CD4-positive, CD25-positive, alpha-beta regulatory T cell (primary cell): ENCODE measurements around the gene NOD1. TPM values are rescaled to one million over a fixed set of nuclear protein-coding genes. Genes with fewer than 3 reads are reported as not detected.

Source experiments
- ATAC-seq, 2 donors: fragments of 150-1000 bp; cut with Tn5 transposase; one replicate each; pipeline ENCODE4 v1.10.0; 2021; ENCODE audit warnings: low read depth in 2 of 2, moderate number of reproducible peaks in 2 of 2, moderate library complexity in 1 of 2
- DNase-seq, 3 donors: peaks; one replicate each; pipeline versions ENCODE4 v3.0.0 to v3.0.0-alpha.2; 2012 to 2022; ENCODE audit warnings: mixed read lengths in 1 of 3
- H3K27ac ChIP-seq: one replicate; pipeline ENCODE4 v1.7.0; 2013; ENCODE audit warnings: mild to moderate bottlenecking, low read length; ENCODE audit not compliant: insufficient read depth, poor library complexity, severe bottlenecking
- H3K27me3 ChIP-seq: one replicate; pipeline ENCODE4 v1.7.0; 2013; ENCODE audit warnings: low read length; ENCODE audit not compliant: control insufficient read depth, insufficient read depth
- H3K36me3 ChIP-seq: one replicate; pipeline ENCODE4 v1.7.0; 2013; ENCODE audit warnings: mild to moderate bottlenecking, low read length, moderate library complexity; ENCODE audit not compliant: control insufficient read depth, insufficient read depth
- H3K4me1 ChIP-seq: 2 replicates; pipeline ENCODE4 v1.7.0; 2013; ENCODE audit warnings: mild to moderate bottlenecking, low read length; ENCODE audit not compliant: insufficient read depth, control insufficient read depth, poor library complexity, severe bottlenecking
- H3K4me3 ChIP-seq: one replicate; pipeline ENCODE4 v1.7.0; 2013; ENCODE audit warnings: low read depth, mild to moderate bottlenecking, low read length, moderate library complexity
- H3K9me3 ChIP-seq, 2 experiments: 1 replicate in 1 of 2; 2 replicates in 1 of 2; pipeline ENCODE4 v1.7.0; 2013; ENCODE audit warnings: low read length in 2 of 2, mild to moderate bottlenecking in 1 of 2, moderate library complexity in 1 of 2; ENCODE audit not compliant: control insufficient read depth in 2 of 2
- H3K27ac Mint-ChIP-seq, 3 donors: one replicate each; pipeline ENCODE4 v1.8.0; 2020 to 2022; ENCODE audit warnings: mild to moderate bottlenecking in 3 of 3, mixed read lengths in 3 of 3, moderate library complexity in 2 of 3
- H3K27me3 Mint-ChIP-seq: one replicate; pipeline ENCODE4 v1.8.0; 2022; ENCODE audit warnings: mild to moderate bottlenecking, mixed read lengths
- H3K36me3 Mint-ChIP-seq: one replicate; pipeline ENCODE4 v1.8.0; 2020; ENCODE audit warnings: mixed read lengths
- H3K4me1 Mint-ChIP-seq, 4 donors: one replicate each; pipeline ENCODE4 v1.8.0; 2020 to 2022; ENCODE audit warnings: mixed read lengths in 4 of 4, mild to moderate bottlenecking in 1 of 4
- H3K4me3 Mint-ChIP-seq, 4 donors: one replicate each; pipeline ENCODE4 v1.8.0; 2020 to 2022; ENCODE audit warnings: mild to moderate bottlenecking in 4 of 4, mixed read lengths in 4 of 4, moderate library complexity in 3 of 4
- H3K9me3 Mint-ChIP-seq, 7 donors: one replicate each; pipeline ENCODE4 v1.8.0; 2020 to 2022; ENCODE audit warnings: mixed read lengths in 7 of 7, mild to moderate bottlenecking in 3 of 7, moderate library complexity in 2 of 7
- polyA plus RNA-seq, 4 donors: library from polyadenylated mRNA; unstranded; fragments of 300-500 nt; fragmentation: Illumina TruSeq; gene quantifications; one replicate each; pipeline ENCODE4 v1.2.3, GENCODE V29; 2021
- total RNA-seq: library from RNA; stranded (reverse); gene quantifications from one replicate; pipeline ENCODE4 v1.2.3, GENCODE V29; 2022

The NOD1 gene
- total and polyA plus RNA-seq, 5 donors from 2014 or later = 4.8 to 24.8 (median 7.0) TPM

GRCh38 chr7:30436518-30436917 is 42.1 kb downstream of the NOD1 start:
- Histone ChIP-seq H3K9me3 (no peaks in the 10 kb centered on the region), H3K4me3 (no peak overlapping the region), H3K4me1 (no peaks in the 10 kb centered on the region), H3K27ac (no peak overlapping the region), H3K36me3 (peaks cover 47% of the 10 kb centered on the region), H3K27me3 (no peaks in the 10 kb centered on the region)
- Mint-ChIP-seq H3K36me3 (peaks cover 59% of the 10 kb centered on the region), H3K4me1 (peaks cover 3 to 6% (median 4%) of the 10 kb centered on the region in 4 donors), H3K27ac (no peak overlapping the region), H3K4me3 (no peak overlapping the region), H3K9me3 (peaks cover 0 to 1% (median 0%) of the 10 kb centered on the region in 7 donors), H3K27me3 (no peaks in the 10 kb centered on the region)
- ATAC-seq = no peak
- DNase-seq = no peak

GRCh38 chr7:30436046-30436445 is 42.5 kb downstream of the NOD1 start:
- DNase-seq = no peak
- H3K27ac Mint-ChIP-seq = peak overlapping the region in 1 of 3 donors; percentile 8
- H3K9me3 ChIP-seq = no peaks in the 10 kb centered on the region
- H3K36me3 ChIP-seq = peaks cover 47% of the 10 kb centered on the region
- peaks cover 0 to 1% (median 0%) of the 10 kb centered on the region in 7 donors for H3K9me3 Mint-ChIP-seq
- no peaks in the 10 kb centered on the region for H3K27me3 Mint-ChIP-seq
- peaks cover 3 to 6% (median 4%) of the 10 kb centered on the region in 4 donors for H3K4me1 Mint-ChIP-seq
- ATAC-seq = no peak
- no peak overlapping the region for H3K4me3 ChIP-seq
- no peaks in the 10 kb centered on the region for H3K4me1 ChIP-seq
- no peak overlapping the region for H3K27ac ChIP-seq
- H3K4me3 Mint-ChIP-seq = no peak overlapping the region
- no peaks in the 10 kb centered on the region for H3K27me3 ChIP-seq
- peaks cover 62% of the 10 kb centered on the region for H3K36me3 Mint-ChIP-seq

- H3K27me3 Mint-ChIP-seq = no peaks in the 10 kb centered on the region
- H3K9me3 ChIP-seq = no peaks in the 10 kb centered on the region
- H3K36me3 ChIP-seq = peaks cover 57% of the 10 kb centered on the region
- peak overlapping the region in 2 of 3 donors; percentile 12 to 84 for H3K27ac Mint-ChIP-seq
- H3K27ac ChIP-seq = no peak overlapping the region
- H3K4me3 Mint-ChIP-seq = no peak overlapping the region
- H3K4me1 ChIP-seq = no peaks in the 10 kb centered on the region
- no peak for DNase-seq
- peaks cover 0 to 1% (median 0%) of the 10 kb centered on the region in 7 donors for H3K9me3 Mint-ChIP-seq
- H3K27me3 ChIP-seq = no peaks in the 10 kb centered on the region
- peaks cover 3 to 6% (median 4%) of the 10 kb centered on the region in 4 donors for H3K4me1 Mint-ChIP-seq
- peaks cover 68% of the 10 kb centered on the region for H3K36me3 Mint-ChIP-seq
- no peak overlapping the region for H3K4me3 ChIP-seq
- ATAC-seq = no peak
Measured at GRCh38 chr7:30434140-30434799, 44.3 kb downstream of the NOD1 start.

GRCh38 chr7:30433506-30433905 is 45.1 kb downstream of the NOD1 start:
- Mint-ChIP-seq H3K4me1 (peaks cover 0 to 5% (median under 1%) of the 10 kb centered on the region in 4 donors), H3K27me3 (no peaks in the 10 kb centered on the region), H3K27ac (no peak overlapping the region), H3K36me3 (peaks cover 67% of the 10 kb centered on the region), H3K4me3 (no peak overlapping the region), H3K9me3 (peaks cover 0 to 1% (median 0%) of the 10 kb centered on the region in 7 donors)
- H3K27me3 ChIP-seq = no peaks in the 10 kb centered on the region
- ATAC-seq (no peak), DNase-seq (no peak)
- no peaks in the 10 kb centered on the region for H3K9me3 ChIP-seq
- H3K4me1 ChIP-seq = no peaks in the 10 kb centered on the region
- H3K27ac ChIP-seq = no peak overlapping the region
- peaks cover 63% of the 10 kb centered on the region for H3K36me3 ChIP-seq
- H3K4me3 ChIP-seq = no peak overlapping the region

GRCh38 chr7:30433082-30433481 is 45.5 kb downstream of the NOD1 start:
- H3K27me3 ChIP-seq = no peaks in the 10 kb centered on the region
- Mint-ChIP-seq H3K27me3 (no peaks in the 10 kb centered on the region), H3K27ac (no peak overlapping the region), H3K4me1 (peaks cover 0 to 5% (median 0%) of the 10 kb centered on the region in 4 donors), H3K36me3 (peaks cover 67% of the 10 kb centered on the region), H3K9me3 (peaks cover 0 to 1% (median 0%) of the 10 kb centered on the region in 7 donors), H3K4me3 (no peak overlapping the region)
- H3K4me1 ChIP-seq = no peaks in the 10 kb centered on the region
- peaks cover 59% of the 10 kb centered on the region for H3K36me3 ChIP-seq
- DNase-seq = no peak
- no peak for ATAC-seq
- no peak overlapping the region for H3K27ac ChIP-seq
- H3K9me3 ChIP-seq = no peaks in the 10 kb centered on the region
- no peak overlapping the region for H3K4me3 ChIP-seq

- H3K36me3 Mint-ChIP-seq = peaks cover 67% of the 10 kb centered on the region
- peaks cover 53% of the 10 kb centered on the region for H3K36me3 ChIP-seq
- no peaks in the 10 kb centered on the region for H3K9me3 Mint-ChIP-seq
- H3K27me3 Mint-ChIP-seq = no peaks in the 10 kb centered on the region
- no peaks in the 10 kb centered on the region for H3K9me3 ChIP-seq
- H3K27ac ChIP-seq = no peak overlapping the region
- H3K4me1 ChIP-seq = no peaks in the 10 kb centered on the region
- H3K4me1 Mint-ChIP-seq = peaks cover 0 to 5% (median 0%) of the 10 kb centered on the region in 4 donors
- H3K4me3 Mint-ChIP-seq = no peak overlapping the region
- DNase-seq (no peak), ATAC-seq (no peak)
- peak overlapping the region in 1 of 3 donors; percentile 65 for H3K27ac Mint-ChIP-seq
- H3K4me3 ChIP-seq = no peak overlapping the region
- no peaks in the 10 kb centered on the region for H3K27me3 ChIP-seq
Measured at GRCh38 chr7:30430777-30431176, 47.8 kb downstream of the NOD1 start.

- peaks cover 49% of the 10 kb centered on the region for H3K36me3 ChIP-seq
- H3K4me1 Mint-ChIP-seq = peaks cover 0 to 5% (median 0%) of the 10 kb centered on the region in 4 donors
- no peaks in the 10 kb centered on the region for H3K27me3 Mint-ChIP-seq
- peaks cover 69% of the 10 kb centered on the region for H3K36me3 Mint-ChIP-seq
- H3K4me3 ChIP-seq = no peak overlapping the region
- H3K27ac Mint-ChIP-seq = peak overlapping the region in 1 of 3 donors; percentile 65
- DNase-seq (no peak), ATAC-seq (no peak)
- no peaks in the 10 kb centered on the region for H3K9me3 Mint-ChIP-seq
- H3K27ac ChIP-seq = no peak overlapping the region
- no peaks in the 10 kb centered on the region for H3K9me3 ChIP-seq
- no peaks in the 10 kb centered on the region for H3K4me1 ChIP-seq
- no peak overlapping the region for H3K4me3 Mint-ChIP-seq
- no peaks in the 10 kb centered on the region for H3K27me3 ChIP-seq
Measured at GRCh38 chr7:30430276-30430675, 48.3 kb downstream of the NOD1 start.

- Mint-ChIP-seq H3K4me1 (peaks cover 0 to 5% (median 0%) of the 10 kb centered on the region in 4 donors), H3K4me3 (no peak overlapping the region), H3K27ac (peak overlapping the region in 1 of 3 donors; percentile 32), H3K27me3 (no peaks in the 10 kb centered on the region), H3K9me3 (no peaks in the 10 kb centered on the region), H3K36me3 (peaks cover 67% of the 10 kb centered on the region)
- H3K36me3 ChIP-seq = peaks cover 49% of the 10 kb centered on the region
- no peak for DNase-seq
- H3K27ac ChIP-seq = no peak overlapping the region
- no peak overlapping the region for H3K4me3 ChIP-seq
- H3K9me3 ChIP-seq = no peaks in the 10 kb centered on the region
- no peaks in the 10 kb centered on the region for H3K4me1 ChIP-seq
- ATAC-seq = no peak
- no peaks in the 10 kb centered on the region for H3K27me3 ChIP-seq
Measured at GRCh38 chr7:30429156-30429530, 49.4 kb downstream of the NOD1 start.
